HepG2 (cell line): Measurements from ENCODE around the gene POU2F1. TPM values are rescaled to one million over a fixed set of nuclear protein-coding genes. Genes with fewer than 3 reads are reported as not detected.

Experiments
- BRD4 ChIP-seq: sonication (generic); formaldehyde crosslinking; IDR thresholded peaks from 2 replicates; pipeline ENCODE4 v1.4.0; 2020; ENCODE audit warnings: missing genetic modification reagents
- MED13 ChIP-seq: sonication (generic); formaldehyde crosslinking; IDR thresholded peaks from 2 replicates; pipeline ENCODE4 v1.5.0; 2020; ENCODE audit warnings: missing genetic modification reagents
- NR2F2 ChIP-seq: IDR thresholded peaks from 2 replicates; pipeline ENCODE4 v1.6.1; 2012; ENCODE audit warnings: low read depth, inconsistent platforms, borderline replicate concordance
- PRDM4 ChIP-seq: sonication (generic); formaldehyde crosslinking; IDR thresholded peaks from 2 replicates; pipeline ENCODE4 v1.9.0; 2021; ENCODE audit warnings: missing genetic modification reagents, borderline replicate concordance
- THAP9 ChIP-seq: sonication (generic); formaldehyde crosslinking; IDR thresholded peaks from 2 replicates; pipeline ENCODE4; 2020; ENCODE audit warnings: missing genetic modification reagents, mild to moderate bottlenecking, borderline replicate concordance
- ZNF350 ChIP-seq: sonication (generic); formaldehyde crosslinking; IDR thresholded peaks from 2 replicates; pipeline ENCODE4 v1.4.0; 2020; ENCODE audit warnings: mild to moderate bottlenecking, low read depth, missing genetic modification reagents, borderline replicate concordance
- polyA plus RNA-seq, 8 experiments: library from polyadenylated mRNA; depleted of rRNA in 3 of 8; stranded (reverse) in 7 of 8; unstranded in 1 of 8; fragments of >200 nt; fragmentation: Illumina TruSeq in 4 of 8; extraction: Trizol in 4 of 8; gene quantifications; 2 replicates each; pipeline versions ENCODE4 v1.2.1 to v1.2.3, GENCODE V29; 2011 to 2016; ENCODE audit warnings: low read depth in 4 of 8, missing spikeins in 1 of 8, mixed read lengths in 1 of 8; ENCODE audit not compliant: insufficient read depth in 1 of 8
- total RNA-seq, 5 experiments: library from RNA; depleted of rRNA; stranded (reverse); fragments of >200 nt; fragmentation: Illumina TruSeq; extraction: Trizol; gene quantifications; 2 replicates each; pipeline ENCODE4 v1.2.3, GENCODE V29; 2016; ENCODE audit warnings: low read depth in 1 of 5

POU2F1 gene
- total and polyA plus RNA-seq, 2 of the 13 experiments (the other 11 are each of a cell fraction or from before 2014, with no cell fraction given), result 10.2 to 13.0 TPM

GRCh38 chr1:167454894-167455785, 234.5 kb downstream of the POU2F1 start (continued):
- TF ChIP-seq NR2F2 (no peak), MED13 (CRISPR knock-in tag) (no peak), PRDM4 (CRISPR knock-in tag) (no peak), BRD4 (no peak), ZNF350 (no peak), THAP9 (no peak)
